Uterus (tissue), 2 donors: Measurements from ENCODE around the gene VPS37D.

Experiments used
- CTCF ChIP-seq, 4 experiments: fragments of 200-600 bp in 2 of 4; fragments of 450-650 bp in 2 of 4; sonication (generic) in 2 of 4; IDR thresholded peaks; one replicate each; pipeline ENCODE4 v1.5.1; 2016 to 2019; ENCODE audit warnings: antibody characterized with exemption in 4 of 4, mild to moderate bottlenecking in 2 of 4, moderate library complexity in 1 of 4
- POLR2A ChIP-seq, 2 donors: fragments of 450-650 bp; IDR thresholded peaks; one replicate each; pipeline ENCODE4 v1.6.1; 2016; ENCODE audit warnings: antibody characterized with exemption in 2 of 2, mild to moderate bottlenecking in 1 of 2, moderate library complexity in 1 of 2

- no peak for TF ChIP-seq POLR2A (IDR thresholded peaks at IDR 0.05)
- TF ChIP-seq CTCF (IDR thresholded peaks at IDR 0.05): no peak
These were observed 39.5 kb downstream of the VPS37D start for GRCh38 chr7:73707045-73707631.
